HG03159 (cell line): ENCODE data around the gene CAMK2N1.

Experiments
- ATAC-seq: cut with Tn5 transposase; IDR thresholded peaks from one replicate; pipeline ENCODE4 v1.9.1; 2021; ENCODE audit warnings: mild to moderate bottlenecking, moderate library complexity; ENCODE audit not compliant: unreplicated experiment

The CAMK2N1 gene

GRCh38 chr1:20479840-20480239 is 6.2 kb downstream of the CAMK2N1 start:
- no peak for ATAC-seq

GRCh38 chr1:20478057-20478635 is 7.9 kb downstream of the CAMK2N1 start:
- no peak for ATAC-seq

- no peak for ATAC-seq
Observed at GRCh38 chr1:20477348-20478056, 8.5 kb downstream of the CAMK2N1 start.

DNA sequence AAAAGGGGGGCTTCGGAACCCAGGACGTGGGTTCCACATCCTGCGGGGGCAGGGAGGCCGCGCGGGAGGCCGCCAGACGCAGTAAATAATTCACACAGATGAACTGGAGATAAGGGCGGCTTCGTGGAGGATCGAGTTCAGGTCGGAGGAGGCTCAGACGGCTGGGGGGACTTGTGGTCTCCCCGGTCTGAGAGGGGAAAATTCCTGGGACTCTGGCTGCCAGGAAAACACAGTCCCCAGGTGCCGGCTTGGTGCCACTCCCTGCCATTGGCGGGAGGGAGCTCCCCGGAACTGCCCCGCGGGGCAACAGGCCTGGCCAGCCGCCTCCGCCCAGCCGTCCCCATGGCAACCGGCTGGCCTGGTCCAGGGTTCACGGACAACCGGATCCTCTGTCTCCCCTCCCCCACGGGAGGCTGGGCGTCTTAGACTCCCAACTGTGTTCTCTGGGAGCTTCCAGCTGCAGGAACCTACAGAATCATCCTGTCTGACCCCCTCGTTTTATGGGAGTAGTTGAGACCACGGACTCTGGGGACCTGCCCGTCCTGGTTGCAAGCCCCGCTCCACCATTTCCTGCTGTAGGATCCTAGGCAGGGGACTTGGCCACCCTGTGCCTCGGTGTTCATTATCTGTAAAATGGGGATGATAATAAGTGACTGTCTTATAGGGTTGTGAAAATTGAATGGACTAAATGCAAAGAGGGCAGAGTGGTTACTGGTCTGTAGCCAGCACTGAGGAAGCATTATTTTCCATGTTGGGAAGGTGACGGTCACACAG is 9.6 kb downstream of the CAMK2N1 start:
- ATAC-seq: no peak

- ATAC-seq: no peak
Observed at GRCh38 chr1:20474996-20475395, 11.0 kb downstream of the CAMK2N1 start.

GRCh38 chr1:20474333-20474975 is 11.6 kb downstream of the CAMK2N1 start:
- no peak for ATAC-seq

GRCh38 chr1:20473894-20474293 is 12.1 kb downstream of the CAMK2N1 start:
- ATAC-seq: no peak

GRCh38 chr1:20472860-20473711 is 12.9 kb downstream of the CAMK2N1 start:
- ATAC-seq: no peak

DNA sequence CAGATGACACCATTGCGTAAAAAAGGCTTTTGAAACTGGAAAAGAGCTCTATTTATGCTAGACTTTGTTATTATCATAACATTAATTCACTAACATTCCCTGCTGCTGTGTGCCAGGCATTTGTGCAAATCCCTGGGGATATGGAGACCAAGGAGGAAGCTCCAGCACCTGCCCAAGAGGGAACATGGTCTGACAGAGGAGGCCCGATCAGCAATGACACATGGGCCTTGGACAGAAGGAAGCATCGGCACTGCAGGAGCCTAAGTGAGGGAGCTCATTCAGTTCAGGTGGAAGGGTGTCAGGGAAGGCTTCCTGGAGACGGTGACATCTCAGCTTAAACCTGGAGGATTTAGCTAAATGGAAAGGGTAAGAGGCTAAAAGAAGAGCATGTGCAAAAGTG is 13.9 kb downstream of the CAMK2N1 start:
- no peak for ATAC-seq

GRCh38 chr1:20470194-20470593 is 15.8 kb downstream of the CAMK2N1 start:
- ATAC-seq: no peak

- ATAC-seq: no peak
Observed at GRCh38 chr1:20469406-20470076, 16.5 kb downstream of the CAMK2N1 start.

- no peak for ATAC-seq
Observed at GRCh38 chr1:20466273-20466672, 19.7 kb downstream of the CAMK2N1 start.

DNA sequence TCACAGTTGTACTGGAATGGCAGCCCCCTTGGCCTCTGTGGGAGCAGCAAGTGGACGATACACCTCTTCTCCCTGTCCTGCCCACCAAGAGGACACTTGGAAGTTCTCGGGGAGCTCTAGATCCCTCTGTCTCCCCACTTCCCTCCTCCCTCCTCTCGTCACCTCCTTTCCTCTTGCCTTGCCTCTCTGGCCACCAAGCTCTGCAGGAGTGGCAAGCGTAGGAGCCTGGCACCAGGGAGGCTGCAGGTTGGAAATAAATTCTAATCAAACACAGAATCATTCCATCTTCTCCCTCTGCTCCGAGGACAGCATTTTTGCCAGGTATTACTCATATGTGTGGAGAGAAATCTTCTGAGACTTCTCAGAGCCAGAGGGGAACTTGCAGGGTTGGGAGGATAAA is 20.8 kb downstream of the CAMK2N1 start:
- no peak for ATAC-seq

DNA sequence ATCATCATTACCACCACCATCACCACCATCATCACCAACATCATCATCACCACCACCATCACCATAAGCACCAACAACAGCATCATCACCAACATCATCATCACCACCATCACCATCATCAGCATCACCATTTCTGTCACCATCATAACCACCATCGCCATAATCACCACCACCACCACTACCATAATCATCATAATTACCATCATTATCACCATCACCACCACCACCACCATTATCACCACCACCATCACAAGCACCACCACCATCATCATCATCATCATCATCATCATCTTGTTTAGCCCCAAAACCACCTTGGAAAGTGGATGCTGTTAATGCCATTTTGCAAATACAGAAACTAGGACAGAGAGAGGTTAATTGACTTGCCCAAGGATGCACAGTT is 22.5 kb downstream of the CAMK2N1 start:
- ATAC-seq: no peak

GRCh38 chr1:20462397-20462796 is 23.6 kb downstream of the CAMK2N1 start:
- no peak for ATAC-seq

- no peak for ATAC-seq
Observed at GRCh38 chr1:20458717-20459116, 27.3 kb downstream of the CAMK2N1 start.

GRCh38 chr1:20454004-20454403 is 32.0 kb downstream of the CAMK2N1 start:
- no peak for ATAC-seq

- ATAC-seq: no peak
Observed at GRCh38 chr1:20449735-20450311, 36.2 kb downstream of the CAMK2N1 start.

DNA sequence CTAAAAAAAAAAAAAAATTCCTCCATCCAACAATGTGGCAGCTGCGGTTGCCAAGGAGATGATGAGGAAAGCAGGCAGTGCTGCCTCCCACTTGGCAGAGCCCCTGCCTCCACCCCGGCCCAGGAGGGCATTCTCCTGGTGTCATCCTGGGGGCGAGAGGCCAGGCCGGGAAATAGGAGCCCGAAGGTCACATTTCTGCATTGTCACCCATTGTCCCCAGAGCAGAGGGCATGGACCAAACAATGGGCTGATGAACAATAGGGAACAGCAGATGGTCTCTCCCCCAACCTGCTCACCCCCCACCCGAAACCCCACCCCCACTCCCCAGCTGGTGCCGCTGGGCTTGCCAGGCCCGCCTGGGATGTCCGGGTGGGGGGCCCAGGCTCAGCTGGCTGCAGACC is 37.3 kb downstream of the CAMK2N1 start:
- ATAC-seq: no peak

DNA sequence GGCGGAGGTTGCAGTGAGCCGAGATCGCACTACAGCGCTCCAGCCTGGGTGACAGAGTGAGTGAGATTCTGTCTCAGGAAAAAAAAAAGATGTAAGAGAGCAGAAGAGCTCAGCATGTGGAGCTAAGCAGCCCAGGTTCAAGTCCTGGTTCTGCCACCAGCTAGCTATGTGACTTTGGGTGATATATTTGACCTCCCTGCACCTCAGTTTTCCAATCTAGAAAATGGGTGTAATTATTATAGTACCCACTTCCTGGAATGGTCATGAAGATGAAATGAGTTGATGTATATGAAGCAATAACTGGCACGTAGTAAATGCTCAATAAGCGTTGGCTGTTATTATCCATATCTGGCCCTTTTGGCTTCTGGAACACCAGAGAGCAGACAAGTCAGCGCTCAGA is 38.2 kb downstream of the CAMK2N1 start:
- no peak for ATAC-seq
